GM18508 (cell line): ENCODE measurements around the gene PRKN.

Source experiments
- ATAC-seq: cut with Tn5 transposase; IDR thresholded peaks from one replicate; pipeline ENCODE4 v1.9.1; 2021; ENCODE audit warnings: moderate number of reproducible peaks; ENCODE audit not compliant: insufficient read depth, unreplicated experiment

The PRKN gene

GRCh38 chr6:161300823-161301222 is 1426.7 kb downstream of the PRKN start:
- no peak for ATAC-seq

DNA sequence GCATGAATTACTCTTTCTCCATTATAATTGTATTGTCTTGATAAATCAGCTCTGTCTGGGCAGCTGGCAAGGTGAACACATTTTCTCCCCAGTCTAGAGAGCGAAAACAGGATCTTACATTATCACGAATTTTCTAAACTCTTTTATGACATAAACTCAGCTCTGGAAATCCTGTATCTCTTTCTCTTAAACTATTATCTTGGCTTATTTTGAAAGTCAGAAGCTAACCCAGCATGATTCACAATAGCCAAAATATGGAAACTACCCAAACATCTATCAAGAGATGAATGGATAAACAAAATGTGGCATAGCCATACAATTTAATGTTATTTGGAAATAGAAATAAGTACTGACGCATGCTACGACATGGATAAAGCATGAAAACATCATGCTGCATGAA is 1427.8 kb downstream of the PRKN start:
- no peak for ATAC-seq
